Measurements from ENCODE around the gene UPF1. TPM values are rescaled to one million over a fixed set of nuclear protein-coding genes. Genes with fewer than 3 reads are reported as not detected.

The UPF1 gene
- total and polyA plus RNA-seq, 9 donors: 29.8 to 44.3 (median 41.3) TPM

DNA sequence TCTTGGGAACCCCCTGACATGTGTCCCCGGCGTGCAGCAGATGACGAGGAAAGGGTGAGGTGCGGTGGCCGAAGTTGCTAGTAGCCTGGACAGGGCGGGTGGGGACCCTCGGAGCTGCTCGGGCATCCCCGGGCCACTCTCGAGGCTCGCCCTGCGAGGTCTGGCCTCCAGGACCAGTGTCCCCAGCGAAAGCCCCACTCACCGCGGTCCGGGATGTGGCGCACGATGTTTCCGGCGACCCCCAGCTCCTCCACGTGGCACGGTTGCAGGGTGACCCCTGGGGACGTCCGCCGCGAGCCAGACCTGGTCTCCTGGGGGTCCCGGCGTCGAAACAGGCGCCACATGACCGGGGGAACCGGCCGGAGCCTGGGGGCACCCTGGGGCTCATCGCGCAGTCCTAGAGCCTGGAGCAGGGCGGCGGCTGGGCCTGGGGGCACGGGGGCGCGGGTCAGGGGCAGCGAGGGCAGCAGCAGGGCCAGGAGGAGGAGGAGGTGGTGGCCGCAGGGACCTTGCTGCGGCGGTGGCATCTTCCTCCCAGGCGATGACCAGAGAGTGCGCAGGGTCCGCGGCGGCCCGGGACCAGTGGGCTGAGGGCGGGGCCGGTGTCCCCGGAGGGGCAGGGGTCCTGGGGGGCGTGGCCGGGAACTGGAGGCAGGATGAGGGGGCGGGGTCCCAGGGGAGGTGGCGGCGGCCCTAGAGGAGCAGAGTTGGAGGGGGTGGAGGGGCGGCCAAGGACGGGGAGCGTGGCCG is 38.2 kb downstream of the UPF1 start:
- no peak overlapping the region for H3K4me3 ChIP-seq (ENCODE audit: low read length)
- no peaks in the 10 kb centered on the region for H3K9me3 ChIP-seq (replicated peaks; ENCODE audit: control insufficient read depth, low read depth, low read length)
- 15% methylated on average over 44 of the region's 62 CpGs for WGBS (ENCODE audit: insufficient coverage)
- no peak overlapping the region for H3K27ac ChIP-seq (ENCODE audit: low read length)
- H3K4me1 ChIP-seq (ENCODE audit: control insufficient read depth, insufficient read depth, low read length): peaks cover 20% of the 10 kb centered on the region
- peaks cover 25% of the 10 kb centered on the region for H3K27me3 ChIP-seq (ENCODE audit: control insufficient read depth, insufficient read depth, low read length)
- peaks cover 44% of the 10 kb centered on the region for H3K36me3 ChIP-seq (ENCODE audit: control insufficient read depth, insufficient read depth, low read length)
- no peak for DNase-seq

DNA sequence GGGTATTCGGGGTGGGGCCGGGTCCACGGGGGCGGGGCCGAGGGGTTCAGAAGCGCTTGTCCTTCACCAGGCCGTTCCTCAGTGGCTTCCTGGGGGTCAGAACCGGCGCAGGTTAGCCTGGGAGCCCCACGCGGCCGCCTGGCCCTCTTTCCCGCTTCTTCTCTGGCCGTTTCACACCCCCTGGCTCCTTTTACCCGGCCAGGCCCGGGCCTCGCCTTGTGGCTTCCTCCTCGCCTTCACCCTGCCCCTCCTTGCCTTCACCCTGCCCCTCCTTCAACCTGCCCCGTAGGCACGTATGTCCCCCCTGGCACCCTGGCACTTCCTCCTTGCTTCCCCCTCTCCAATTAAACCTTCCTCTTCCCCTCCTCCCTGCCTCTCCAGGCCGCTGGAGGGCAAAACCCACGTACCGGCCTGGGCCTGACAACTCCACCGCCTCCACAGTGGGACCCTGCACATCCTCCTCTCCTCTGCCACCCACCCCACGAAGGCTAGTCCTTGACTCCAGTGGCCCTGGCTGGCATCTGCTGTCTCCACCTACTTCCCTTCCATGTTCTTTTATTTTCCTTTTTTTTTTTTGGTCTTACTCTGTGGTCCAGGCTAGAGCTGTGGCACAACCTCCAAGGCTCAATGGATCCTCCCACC is 38.9 kb downstream of the UPF1 start:
- WGBS (ENCODE audit: insufficient coverage): 30% methylated on average over 25 of the region's 25 CpGs
- Histone ChIP-seq H3K27me3 (ENCODE audit: control insufficient read depth, insufficient read depth, low read length) (peaks cover 25% of the 10 kb centered on the region), H3K36me3 (ENCODE audit: control insufficient read depth, insufficient read depth, low read length) (peaks cover 37% of the 10 kb centered on the region), H3K9me3 (replicated peaks; ENCODE audit: control insufficient read depth, low read depth, low read length) (no peaks in the 10 kb centered on the region), H3K4me3 (ENCODE audit: low read length) (no peak overlapping the region), H3K27ac (ENCODE audit: low read length) (no peak overlapping the region), H3K4me1 (ENCODE audit: control insufficient read depth, insufficient read depth, low read length) (peaks cover 20% of the 10 kb centered on the region)
- no peak for DNase-seq

DNA sequence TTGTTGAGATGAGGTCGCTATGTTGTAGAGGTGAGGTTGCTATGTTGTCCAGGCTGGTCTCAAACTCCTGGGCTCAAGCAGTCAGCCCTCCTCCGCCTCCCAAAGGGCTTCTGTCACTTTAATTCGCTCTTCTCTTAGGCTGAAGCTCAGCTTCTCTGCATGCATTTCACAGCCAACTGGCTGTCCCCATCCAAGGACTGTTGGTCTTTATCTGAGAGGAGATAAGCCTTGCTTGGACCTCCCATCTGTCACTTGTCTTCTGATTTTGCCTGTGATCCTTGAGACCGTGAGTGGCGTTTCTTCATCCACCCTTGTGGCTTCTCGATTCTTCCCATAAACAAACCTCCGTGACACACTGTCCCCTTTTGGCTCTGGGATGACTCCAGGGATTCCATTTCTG is 39.8 kb downstream of the UPF1 start:
- Histone ChIP-seq H3K36me3 (ENCODE audit: control insufficient read depth, insufficient read depth, low read length) (peaks cover 32% of the 10 kb centered on the region), H3K27me3 (ENCODE audit: control insufficient read depth, insufficient read depth, low read length) (peaks cover 25% of the 10 kb centered on the region), H3K27ac (ENCODE audit: low read length) (no peak overlapping the region), H3K9me3 (replicated peaks; ENCODE audit: control insufficient read depth, low read depth, low read length) (no peaks in the 10 kb centered on the region), H3K4me3 (ENCODE audit: low read length) (no peak overlapping the region), H3K4me1 (ENCODE audit: control insufficient read depth, insufficient read depth, low read length) (peaks cover 20% of the 10 kb centered on the region)
- DNase-seq: no peak
- WGBS (ENCODE audit: insufficient coverage): 80% methylated on average over 2 of the region's 7 CpGs

DNA sequence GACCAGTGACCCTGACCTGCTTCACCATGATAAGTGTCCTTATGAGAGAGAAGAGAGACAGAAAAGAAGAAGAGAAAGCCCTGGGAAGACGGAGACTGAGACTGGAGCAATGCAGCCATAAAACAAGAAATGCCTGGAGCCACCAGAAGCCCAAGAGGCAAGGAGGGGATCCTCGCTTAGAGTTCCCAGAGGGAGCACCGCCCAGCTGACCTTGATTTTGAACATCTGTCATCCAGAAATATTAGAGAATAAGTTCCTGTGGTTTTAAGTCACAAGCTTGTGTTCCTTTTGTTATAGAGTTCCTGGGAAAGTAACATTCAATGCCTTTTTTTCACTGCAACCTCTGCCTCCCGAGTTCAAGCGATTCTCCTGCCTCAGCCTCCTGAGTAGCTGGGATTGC is 44.0 kb downstream of the UPF1 start:
- H3K27ac ChIP-seq (ENCODE audit: low read length): no peak overlapping the region
- no peak for DNase-seq
- WGBS (ENCODE audit: insufficient coverage): 100% methylated on average over 1 of the region's 5 CpGs
- H3K9me3 ChIP-seq (replicated peaks; ENCODE audit: control insufficient read depth, low read depth, low read length): peaks cover 2% of the 10 kb centered on the region
- H3K36me3 ChIP-seq (ENCODE audit: control insufficient read depth, insufficient read depth, low read length): peaks cover 56% of the 10 kb centered on the region
- peaks cover 10% of the 10 kb centered on the region for H3K27me3 ChIP-seq (ENCODE audit: control insufficient read depth, insufficient read depth, low read length)
- peaks cover 1% of the 10 kb centered on the region for H3K4me1 ChIP-seq (ENCODE audit: control insufficient read depth, insufficient read depth, low read length)
- H3K4me3 ChIP-seq (ENCODE audit: low read length): no peak overlapping the region

DNA sequence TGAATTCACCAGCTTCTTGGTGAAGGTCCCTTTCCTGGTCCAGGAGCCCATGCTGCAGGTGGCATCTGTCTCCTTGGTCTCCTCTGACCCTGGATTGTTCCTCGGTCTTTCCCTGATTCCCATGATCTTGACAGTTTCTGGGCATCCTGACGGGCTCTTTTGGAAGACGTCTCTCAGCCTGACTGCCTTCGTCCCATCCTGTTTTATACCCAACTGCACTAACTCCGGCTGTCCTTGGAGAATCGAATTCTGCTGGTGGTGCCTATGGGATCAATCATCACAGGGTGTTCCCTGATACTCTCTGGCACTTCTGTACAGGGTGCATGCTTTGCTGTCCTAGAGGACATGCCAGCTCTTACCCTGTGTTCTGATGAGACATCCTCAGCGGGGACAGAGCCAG is 45.1 kb downstream of the UPF1 start:
- Histone ChIP-seq H3K27me3 (ENCODE audit: control insufficient read depth, insufficient read depth, low read length) (peaks cover 2% of the 10 kb centered on the region), H3K4me1 (ENCODE audit: control insufficient read depth, insufficient read depth, low read length) (no peaks in the 10 kb centered on the region), H3K9me3 (replicated peaks; ENCODE audit: control insufficient read depth, low read depth, low read length) (peaks cover 2% of the 10 kb centered on the region), H3K36me3 (ENCODE audit: control insufficient read depth, insufficient read depth, low read length) (peaks cover 62% of the 10 kb centered on the region), H3K4me3 (ENCODE audit: low read length) (no peak overlapping the region), H3K27ac (ENCODE audit: low read length) (no peak overlapping the region)
- 100% methylated on average over 6 of the region's 7 CpGs for WGBS (ENCODE audit: insufficient coverage)
- no peak for DNase-seq

DNA sequence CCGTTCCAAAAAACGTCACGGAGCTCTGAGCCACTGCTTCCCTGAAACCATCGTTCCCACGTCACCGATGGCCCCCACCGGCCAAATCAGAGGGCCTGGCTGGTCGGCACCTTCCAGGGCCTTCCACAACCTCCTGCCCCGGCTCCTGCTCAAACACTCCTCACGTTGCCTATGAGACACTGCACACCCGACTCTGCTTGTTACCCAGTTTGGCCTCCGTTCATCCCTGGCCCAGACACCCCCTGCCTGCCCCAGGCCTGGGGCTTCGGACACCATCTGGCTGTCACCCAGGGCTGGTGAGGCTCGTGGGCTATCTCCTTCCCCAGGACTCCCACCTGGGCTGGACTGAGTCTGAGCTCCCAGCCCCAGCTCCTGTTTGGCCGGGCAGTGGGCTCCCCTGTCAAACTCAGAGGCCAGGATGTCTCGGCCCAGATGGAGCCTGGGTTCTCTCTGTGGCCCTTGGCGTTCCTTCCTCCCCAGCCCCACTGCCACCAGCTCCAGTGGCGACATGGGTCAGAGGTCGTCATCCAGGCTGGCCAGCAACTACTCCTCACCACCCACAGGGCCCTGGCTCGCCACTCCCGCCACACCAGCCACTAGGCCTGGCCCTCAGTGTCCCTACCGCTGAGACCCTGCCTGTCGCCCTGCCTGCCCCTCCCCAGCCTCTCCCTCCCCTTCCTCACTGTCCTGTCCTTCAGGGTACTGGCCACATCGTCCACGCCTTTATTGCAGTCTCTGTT is 46.5 kb downstream of the UPF1 start:
- no peaks in the 10 kb centered on the region for H3K27me3 ChIP-seq (ENCODE audit: control insufficient read depth, insufficient read depth, low read length)
- H3K9me3 ChIP-seq (replicated peaks; ENCODE audit: control insufficient read depth, low read depth, low read length): peaks cover 2% of the 10 kb centered on the region
- no peak overlapping the region for H3K27ac ChIP-seq (ENCODE audit: low read length)
- H3K36me3 ChIP-seq (ENCODE audit: control insufficient read depth, insufficient read depth, low read length): peaks cover 66% of the 10 kb centered on the region
- no peaks in the 10 kb centered on the region for H3K4me1 ChIP-seq (ENCODE audit: control insufficient read depth, insufficient read depth, low read length)
- H3K4me3 ChIP-seq (ENCODE audit: low read length): no peak overlapping the region
- WGBS (ENCODE audit: insufficient coverage): 85% methylated on average over 25 of the region's 25 CpGs
- no peak for DNase-seq

DNA sequence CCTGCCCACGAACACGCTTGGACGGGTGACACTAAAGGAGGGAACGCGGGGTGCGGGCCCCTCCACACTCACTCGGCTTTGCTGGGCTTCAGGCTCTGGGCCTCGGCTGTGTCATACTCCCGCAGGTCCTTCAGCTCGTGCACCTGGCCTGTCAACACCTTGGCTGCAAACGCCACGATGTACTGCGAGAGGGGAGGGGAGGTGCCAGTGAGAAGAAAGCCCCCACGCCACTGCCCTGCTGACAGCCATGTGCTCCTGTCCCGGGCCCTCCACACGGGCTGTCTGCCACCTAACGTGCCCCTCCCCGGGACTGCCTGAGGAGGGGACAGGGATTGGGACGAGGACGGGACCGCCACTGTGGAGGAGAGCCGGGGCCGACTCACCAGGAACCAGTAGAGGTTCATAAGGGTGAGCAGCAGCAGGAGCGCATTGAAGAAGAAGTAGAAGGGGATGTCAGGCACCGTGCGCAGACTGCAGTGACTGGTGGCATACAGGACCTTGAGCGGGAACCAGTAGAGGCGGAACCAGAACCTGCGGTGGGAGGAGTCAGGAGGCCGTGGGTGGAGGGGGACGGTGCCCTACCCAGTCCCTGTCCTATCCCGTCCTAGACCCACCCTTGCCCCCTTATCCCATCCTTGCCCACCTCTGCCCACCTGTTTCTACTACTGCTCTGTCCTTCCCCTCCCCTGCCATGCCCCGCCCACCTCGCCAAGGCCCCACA is 47.3 kb downstream of the UPF1 start:
- Histone ChIP-seq H3K9me3 (replicated peaks; ENCODE audit: control insufficient read depth, low read depth, low read length) (peaks cover 2% of the 10 kb centered on the region), H3K4me1 (ENCODE audit: control insufficient read depth, insufficient read depth, low read length) (no peaks in the 10 kb centered on the region), H3K27ac (ENCODE audit: low read length) (no peak overlapping the region), H3K4me3 (ENCODE audit: low read length) (no peak overlapping the region), H3K27me3 (ENCODE audit: control insufficient read depth, insufficient read depth, low read length) (no peaks in the 10 kb centered on the region), H3K36me3 (ENCODE audit: control insufficient read depth, insufficient read depth, low read length) (peaks cover 74% of the 10 kb centered on the region)
- 82% methylated on average over 31 of the region's 34 CpGs for WGBS (ENCODE audit: insufficient coverage)
- DNase-seq: no peak

DNA sequence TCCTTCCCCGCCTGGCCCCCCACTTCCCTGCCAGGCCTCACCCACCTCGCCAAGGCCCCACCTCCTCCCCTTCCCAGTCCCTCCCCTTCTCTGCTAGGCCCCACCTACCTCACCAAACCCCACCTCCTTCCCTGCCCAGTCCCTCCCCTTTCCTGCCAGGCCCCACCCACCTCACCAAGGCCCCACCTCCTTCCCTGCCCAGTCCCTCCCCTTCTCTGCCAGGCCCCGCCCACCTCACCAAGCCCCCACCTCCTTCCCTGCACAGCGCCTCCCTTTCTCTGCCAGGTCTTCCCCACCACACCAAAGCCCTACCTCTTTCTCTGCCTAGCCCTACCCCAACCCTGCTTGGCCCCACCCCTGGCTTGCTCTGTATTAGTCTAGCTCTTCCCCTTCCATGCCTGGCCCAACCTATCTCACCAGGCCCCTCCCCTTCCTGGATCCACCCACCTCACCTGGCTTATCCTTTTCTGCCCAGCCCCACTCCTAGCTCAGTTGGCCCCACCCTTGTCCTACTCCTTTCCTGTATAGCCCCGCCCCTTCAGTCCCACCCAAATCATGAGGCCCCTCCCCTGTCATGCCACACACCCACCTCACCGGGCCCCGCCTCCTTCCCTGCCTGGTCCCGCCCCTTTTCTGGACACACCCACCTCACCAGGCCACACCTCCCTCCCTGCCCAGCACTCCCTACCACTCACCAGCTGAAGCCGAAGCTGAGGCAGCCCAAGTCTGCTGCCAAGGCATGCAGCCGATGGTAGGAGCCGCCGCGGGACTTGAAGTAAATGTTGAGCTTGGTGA is 48.0 kb downstream of the UPF1 start:
- Histone ChIP-seq H3K36me3 (ENCODE audit: control insufficient read depth, insufficient read depth, low read length) (peaks cover 71% of the 10 kb centered on the region), H3K9me3 (replicated peaks; ENCODE audit: control insufficient read depth, low read depth, low read length) (peaks cover 2% of the 10 kb centered on the region), H3K4me1 (ENCODE audit: control insufficient read depth, insufficient read depth, low read length) (no peaks in the 10 kb centered on the region), H3K27me3 (ENCODE audit: control insufficient read depth, insufficient read depth, low read length) (no peaks in the 10 kb centered on the region), H3K4me3 (ENCODE audit: low read length) (no peak overlapping the region), H3K27ac (ENCODE audit: low read length) (no peak overlapping the region)
- no peak for DNase-seq
- WGBS (ENCODE audit: insufficient coverage): 73% methylated on average over 13 of the region's 13 CpGs

DNA sequence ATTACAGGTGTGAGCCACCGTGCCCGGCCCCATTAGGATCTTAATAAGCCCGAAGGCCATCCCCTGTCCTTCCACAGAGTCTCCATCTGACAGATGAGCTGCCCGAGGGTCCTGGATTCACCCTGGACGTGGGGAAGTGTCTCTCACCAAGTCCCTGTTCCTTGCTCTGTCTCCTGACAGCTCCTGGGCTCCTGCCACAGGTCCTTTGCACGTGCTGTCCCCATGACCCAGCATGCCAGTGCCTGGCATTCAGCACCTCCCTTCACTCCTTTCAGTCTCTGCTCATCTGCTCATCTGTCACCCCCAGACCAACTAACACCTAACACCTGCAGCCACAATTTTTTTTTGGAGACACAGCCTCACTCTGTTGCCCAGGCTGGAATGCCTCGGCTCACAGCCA is 49.7 kb downstream of the UPF1 start:
- Histone ChIP-seq H3K27ac (ENCODE audit: low read length) (no peak overlapping the region), H3K27me3 (ENCODE audit: control insufficient read depth, insufficient read depth, low read length) (no peaks in the 10 kb centered on the region), H3K36me3 (ENCODE audit: control insufficient read depth, insufficient read depth, low read length) (peaks cover 75% of the 10 kb centered on the region), H3K4me1 (ENCODE audit: control insufficient read depth, insufficient read depth, low read length) (no peaks in the 10 kb centered on the region), H3K9me3 (replicated peaks; ENCODE audit: control insufficient read depth, low read depth, low read length) (peaks cover 2% of the 10 kb centered on the region), H3K4me3 (ENCODE audit: low read length) (no peak overlapping the region)
- 88% methylated on average over 7 of the region's 7 CpGs for WGBS (ENCODE audit: insufficient coverage)
- DNase-seq: no peak

Data from muscle of leg (tissue), 11 donors.